Subcutaneous preadipocyte (primary cell): ENCODE measurements around the gene GPR162. TPM values are rescaled to one million over a fixed set of nuclear protein-coding genes. Genes with fewer than 3 reads are reported as not detected.

Experiments used
- total RNA-seq: library from RNA; depleted of rRNA; stranded (reverse); fragments of >200 nt; gene quantifications from 2 replicates; pipeline ENCODE4 v1.2.3, GENCODE V29; 2012

GPR162 gene, protein sequence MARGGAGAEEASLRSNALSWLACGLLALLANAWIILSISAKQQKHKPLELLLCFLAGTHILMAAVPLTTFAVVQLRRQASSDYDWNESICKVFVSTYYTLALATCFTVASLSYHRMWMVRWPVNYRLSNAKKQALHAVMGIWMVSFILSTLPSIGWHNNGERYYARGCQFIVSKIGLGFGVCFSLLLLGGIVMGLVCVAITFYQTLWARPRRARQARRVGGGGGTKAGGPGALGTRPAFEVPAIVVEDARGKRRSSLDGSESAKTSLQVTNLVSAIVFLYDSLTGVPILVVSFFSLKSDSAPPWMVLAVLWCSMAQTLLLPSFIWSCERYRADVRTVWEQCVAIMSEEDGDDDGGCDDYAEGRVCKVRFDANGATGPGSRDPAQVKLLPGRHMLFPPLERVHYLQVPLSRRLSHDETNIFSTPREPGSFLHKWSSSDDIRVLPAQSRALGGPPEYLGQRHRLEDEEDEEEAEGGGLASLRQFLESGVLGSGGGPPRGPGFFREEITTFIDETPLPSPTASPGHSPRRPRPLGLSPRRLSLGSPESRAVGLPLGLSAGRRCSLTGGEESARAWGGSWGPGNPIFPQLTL
- 0.73 and 1.2 TPM in 2 replicates for total RNA-seq

DNA sequence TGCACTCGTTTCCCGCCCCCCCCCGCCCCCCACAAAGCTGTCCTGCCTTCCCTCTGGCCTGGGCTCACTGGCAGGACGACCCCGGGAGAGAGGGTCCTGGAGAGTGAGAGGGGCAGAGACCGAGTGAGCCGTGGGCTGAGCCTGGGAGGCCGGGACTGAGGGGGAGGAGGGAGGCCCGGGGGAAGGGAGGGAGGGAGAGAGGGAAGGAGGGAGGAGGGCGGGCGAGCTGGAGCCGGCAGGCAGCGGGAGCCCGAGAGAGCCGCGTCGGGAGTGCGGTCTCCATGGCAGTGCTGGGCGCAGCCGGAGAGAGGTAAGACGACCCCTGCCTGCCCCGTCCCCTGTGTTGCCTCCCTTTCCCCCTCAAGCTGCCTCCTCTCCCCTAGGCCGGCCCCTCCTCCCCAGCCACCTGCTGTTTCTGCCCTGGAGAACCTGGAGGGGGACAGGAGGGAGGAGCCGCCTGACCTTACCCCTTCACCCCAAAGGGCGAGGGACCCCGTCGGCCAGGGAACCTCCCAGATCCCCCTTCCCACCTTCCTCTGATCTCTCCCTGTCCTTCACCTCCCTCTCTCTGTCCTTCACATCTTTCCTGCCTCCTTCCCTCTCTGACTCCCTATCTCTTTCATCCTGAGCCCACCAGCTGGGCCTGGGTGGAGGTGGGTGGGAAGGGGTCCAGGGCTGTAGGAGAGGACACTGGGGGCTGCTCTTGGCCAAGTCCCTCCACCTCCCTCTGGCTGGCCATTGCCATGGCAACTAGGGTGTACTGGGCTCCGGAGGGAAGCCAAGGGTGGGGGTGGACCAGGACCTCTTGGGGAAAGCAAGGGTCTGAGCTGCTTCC, at the start of gene GPR162:
TSS of gene GPR162 (plus strand) at position 231 of the 835 bp plus-strand sequence. CDS start 2,078 bp downstream, outside the sequence.

GRCh38 chr12:6772331-6772695, 49.3 kb upstream of the GPR162 start, which contains the start of gene LAG3:
LAG3 (plus strand) TSS chr12:6772520; CDS start chr12:6772853, 333 bp downstream.

DNA sequence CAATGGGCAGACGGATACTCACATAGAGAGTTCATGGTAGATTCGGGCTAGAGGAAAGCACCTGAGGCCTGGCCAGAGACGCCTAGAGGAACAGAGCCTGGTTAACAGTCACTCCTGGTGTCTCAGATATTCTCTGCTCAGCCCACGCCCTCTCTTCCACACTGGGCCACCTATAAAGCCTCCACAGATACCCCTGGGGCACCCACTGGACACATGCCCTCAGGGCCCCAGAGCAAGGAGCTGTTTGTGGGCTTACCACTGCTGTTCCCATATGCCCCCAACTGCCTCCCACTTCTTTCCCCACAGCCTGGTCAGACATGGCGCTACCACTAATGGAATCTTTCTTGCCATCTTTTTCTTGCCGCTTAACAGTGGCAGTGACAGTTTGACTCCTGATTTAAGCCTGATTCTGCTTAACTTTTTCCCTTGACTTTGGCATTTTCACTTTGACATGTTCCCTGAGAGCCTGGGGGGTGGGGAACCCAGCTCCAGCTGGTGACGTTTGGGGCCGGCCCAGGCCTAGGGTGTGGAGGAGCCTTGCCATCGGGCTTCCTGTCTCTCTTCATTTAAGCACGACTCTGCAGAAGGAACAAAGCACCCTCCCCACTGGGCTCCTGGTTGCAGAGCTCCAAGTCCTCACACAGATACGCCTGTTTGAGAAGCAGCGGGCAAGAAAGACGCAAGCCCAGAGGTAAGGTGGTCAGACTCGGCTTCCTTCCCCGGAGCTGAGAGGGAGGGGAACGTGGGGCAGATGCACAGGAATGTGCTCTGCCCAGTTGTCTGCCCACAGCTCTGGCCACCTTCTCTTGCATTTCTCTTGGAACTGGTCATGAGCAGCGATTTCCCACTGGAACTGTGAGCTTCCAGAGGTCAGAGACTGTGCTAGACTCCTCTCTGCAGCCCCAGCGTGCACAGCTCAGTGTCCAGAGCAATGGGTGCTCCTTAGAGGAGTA, 32.4 kb upstream of the GPR162 start, which contains the start of gene CD4:
TSS of gene CD4 (plus strand) at position 557 of the 953 bp plus-strand sequence. CDS start 10,611 bp downstream, outside the sequence.

GRCh38 chr12:6827982-6828780, 6.6 kb downstream of the GPR162 start, which contains the start of gene P3H3:
P3H3 (plus strand) TSS chr12:6828407; CDS start chr12:6828441, 34 bp downstream.

DNA sequence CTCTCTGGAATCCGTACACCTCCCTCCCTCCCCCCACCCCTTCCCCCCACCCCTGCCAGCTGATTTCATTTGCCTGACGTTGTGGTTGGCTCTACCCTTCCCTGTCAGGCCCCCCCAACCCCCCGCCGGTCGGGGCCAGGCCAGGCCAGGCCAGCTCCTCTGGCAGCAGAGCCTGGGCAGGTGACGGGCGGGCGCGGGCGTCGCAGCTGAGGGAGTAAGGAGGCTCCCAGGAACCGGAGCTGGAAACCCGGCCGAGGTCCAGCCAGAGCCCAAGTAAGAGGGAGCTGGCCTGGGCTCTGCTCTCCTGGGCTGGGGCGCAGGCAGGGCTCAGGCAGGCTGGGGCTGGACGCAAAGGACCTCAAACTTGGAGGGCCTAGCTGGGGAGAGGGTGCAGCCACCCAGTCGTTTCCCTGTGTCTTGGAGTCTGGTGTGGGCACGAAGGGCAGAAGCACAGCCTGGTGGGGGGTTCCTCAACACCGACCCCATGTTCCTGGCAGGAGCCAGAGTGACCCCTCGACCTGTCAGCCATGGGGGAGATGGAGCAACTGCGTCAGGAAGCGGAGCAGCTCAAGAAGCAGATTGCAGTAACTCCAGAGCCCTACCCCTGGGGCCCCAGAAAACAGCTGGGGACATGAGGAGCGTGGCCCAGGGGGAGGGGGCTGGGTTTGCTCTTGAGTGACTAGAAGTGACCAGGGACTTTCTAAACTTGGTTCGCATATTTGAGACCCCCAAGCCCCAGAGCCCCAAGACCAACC, 19.3 kb downstream of the GPR162 start, which contains the start of gene GNB3:
TSS of gene GNB3 (plus strand) at position 165 of the 755 bp plus-strand sequence. CDS start at position 528, 363 bp downstream.

GRCh38 chr12:6851153-6851920, 29.7 kb downstream of the GPR162 start, which contains the start of gene CDCA3:
CDCA3 (minus strand) TSS chr12:6851286; CDS start chr12:6850952, 334 bp downstream.

GRCh38 chr12:6851921-6852650, 30.5 kb downstream of the GPR162 start, which contains the start of gene USP5:
USP5 (plus strand) TSS chr12:6852150; CDS start chr12:6852180, 30 bp downstream.

DNA sequence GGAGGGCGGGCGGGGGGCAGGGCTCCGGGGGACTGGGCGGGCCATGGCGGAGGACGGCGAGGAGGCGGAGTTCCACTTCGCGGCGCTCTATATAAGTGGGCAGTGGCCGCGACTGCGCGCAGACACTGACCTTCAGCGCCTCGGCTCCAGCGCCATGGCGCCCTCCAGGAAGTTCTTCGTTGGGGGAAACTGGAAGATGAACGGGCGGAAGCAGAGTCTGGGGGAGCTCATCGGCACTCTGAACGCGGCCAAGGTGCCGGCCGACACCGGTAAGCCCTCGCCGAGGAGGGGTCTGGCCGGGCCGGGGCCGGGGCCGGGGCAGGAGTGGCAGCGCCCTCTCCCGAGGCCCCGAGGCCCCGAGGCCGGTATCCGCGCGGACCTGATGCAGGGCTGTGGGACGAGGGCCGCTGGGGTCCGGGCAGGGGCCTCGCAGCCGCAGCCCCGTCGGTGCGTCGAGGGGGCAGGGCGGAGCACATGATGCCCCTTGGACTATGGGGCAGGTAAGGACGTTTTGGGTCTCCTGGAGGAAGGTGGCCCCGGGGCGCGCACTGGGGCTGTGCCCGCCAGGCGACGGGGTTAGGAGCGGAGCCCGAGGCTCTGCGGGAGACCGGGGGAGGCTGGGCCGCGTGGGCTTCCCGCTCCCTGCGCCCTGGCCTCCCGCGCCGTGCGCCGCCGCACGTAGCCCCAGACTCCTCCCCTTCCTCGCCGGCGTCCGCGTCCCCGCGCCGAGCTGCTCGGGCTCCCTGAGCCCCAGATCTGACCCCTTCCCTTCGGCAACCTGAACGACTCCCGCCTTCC, 46.0 kb downstream of the GPR162 start, which contains the start of gene TPI1:
TSS of gene TPI1 (plus strand) at position 119 of the 798 bp plus-strand sequence. CDS start at position 155, 36 bp downstream.

GRCh38 chr12:6873094-6874014, 51.7 kb downstream of the GPR162 start, which contains the start of gene SPSB2:
SPSB2 (minus strand) TSS chr12:6873303; CDS start chr12:6872901, 402 bp downstream.

Other genes starting within 250 kb of the GPR162 start
- gene CHD4, start 214.4 kb upstream of the GPR162 start, total RNA-seq, result 165 and 208 TPM in 2 replicates
- gene LPAR5, start 185.9 kb upstream of the GPR162 start, total RNA-seq, result not detected in 2 replicates
- 0.78 and 1.1 TPM in 2 replicates for gene ACRBP, start 174.4 kb upstream of the GPR162 start, total RNA-seq
- 13.5 and 21.7 TPM in 2 replicates for gene ING4, start 158.7 kb upstream of the GPR162 start, total RNA-seq
- 16.9 and 17.8 TPM in 2 replicates for gene ZNF384, start 132.4 kb upstream of the GPR162 start, total RNA-seq
- under 0.01 TPM in 1 of 2 replicates, not detected in the other for gene PIANP, start 121.0 kb upstream of the GPR162 start, total RNA-seq
- gene COPS7A, start 97.8 kb upstream of the GPR162 start, total RNA-seq, result 97.4 TPM in 2 replicates
- gene MLF2, start 68.7 kb upstream of the GPR162 start, total RNA-seq, result 133 and 141 TPM in 2 replicates
- 62.9 and 72.0 TPM in 2 replicates for gene PTMS, start 55.5 kb upstream of the GPR162 start, total RNA-seq
- not detected in 2 replicates for gene LAG3, start 49.3 kb upstream of the GPR162 start, total RNA-seq
- gene CD4, start 32.3 kb upstream of the GPR162 start, total RNA-seq, result under 0.01 and 0.73 TPM in 2 replicates
- 44.1 and 49.3 TPM in 2 replicates for gene P3H3, start 6.6 kb downstream of the GPR162 start, total RNA-seq
- 1.1 and 2.2 TPM in 2 replicates for gene GNB3, start 19.1 kb downstream of the GPR162 start, total RNA-seq
- 29.4 and 36.4 TPM in 2 replicates for gene CDCA3, start 29.5 kb downstream of the GPR162 start, total RNA-seq
- 86.7 and 96.4 TPM in 2 replicates for gene USP5, start 30.3 kb downstream of the GPR162 start, total RNA-seq
- 941 and 1,349 TPM in 2 replicates for gene TPI1, start 45.7 kb downstream of the GPR162 start, total RNA-seq
- gene SPSB2, start 51.5 kb downstream of the GPR162 start, total RNA-seq, result 4.0 and 4.9 TPM in 2 replicates
- gene LRRC23, start 83.0 kb downstream of the GPR162 start, total RNA-seq, result 5.1 TPM in 2 replicates
- 6.6 and 9.0 TPM in 2 replicates for gene ENO2, start 92.8 kb downstream of the GPR162 start, total RNA-seq
- gene ATN1, start 106.1 kb downstream of the GPR162 start, total RNA-seq, result 10.3 and 11.7 TPM in 2 replicates
- not detected in 2 replicates for gene RNU7-1, start 122.0 kb downstream of the GPR162 start, total RNA-seq
- 37.7 and 63.9 TPM in 2 replicates for gene C12orf57, start 122.2 kb downstream of the GPR162 start, total RNA-seq
- gene PTPN6, start 129.5 kb downstream of the GPR162 start, total RNA-seq, result not detected in 2 replicates
- 213 and 237 TPM in 2 replicates for gene PHB2, start 148.8 kb downstream of the GPR162 start, total RNA-seq
- 44.5 and 46.1 TPM in 2 replicates for gene EMG1, start 149.1 kb downstream of the GPR162 start, total RNA-seq
- 24.3 and 27.8 TPM in 2 replicates for gene LPCAT3, start 196.7 kb downstream of the GPR162 start, total RNA-seq
- gene C1S, start 238.9 kb downstream of the GPR162 start, total RNA-seq, result 43.2 and 191 TPM in 2 replicates